Immature natural killer cell (primary cell): Measurements from ENCODE around the gene FAM184B. TPM values are rescaled to one million over a fixed set of nuclear protein-coding genes. Genes with fewer than 3 reads are reported as not detected.
A peak's percentile ranks its signal among the peaks of the same experiment; 100 is the strongest.

ENCODE experiments used
- DNase-seq, 3 donors: peaks; one replicate each; pipeline ENCODE4 v3.0.0; 2022; ENCODE audit warnings: mixed read lengths in 1 of 3
- H3K27ac Mint-ChIP-seq, 6 donors: one replicate each; pipeline ENCODE4 v1.8.0; 2020; ENCODE audit warnings: mixed read lengths in 6 of 6, mild to moderate bottlenecking in 5 of 6, inconsistent platforms in 4 of 6, moderate library complexity in 3 of 6
- H3K27me3 Mint-ChIP-seq, 3 donors: one replicate each; pipeline ENCODE4 v1.8.0; 2020 to 2021; ENCODE audit warnings: low read depth in 3 of 3, mild to moderate bottlenecking in 3 of 3, mixed read lengths in 3 of 3, moderate library complexity in 3 of 3, inconsistent platforms in 1 of 3
- H3K36me3 Mint-ChIP-seq, 3 donors: one replicate each; pipeline ENCODE4 v1.8.0; 2020; ENCODE audit warnings: mixed read lengths in 3 of 3, inconsistent platforms in 2 of 3, mild to moderate bottlenecking in 2 of 3
- H3K4me1 Mint-ChIP-seq, 2 donors: one replicate each; pipeline ENCODE4 v1.8.0; 2020; ENCODE audit warnings: inconsistent platforms in 2 of 2, mild to moderate bottlenecking in 2 of 2, mixed read lengths in 2 of 2, moderate library complexity in 1 of 2
- H3K4me3 Mint-ChIP-seq, 5 donors: one replicate each; pipeline ENCODE4 v1.8.0; 2020; ENCODE audit warnings: mild to moderate bottlenecking in 5 of 5, mixed read lengths in 5 of 5, inconsistent platforms in 3 of 5, moderate library complexity in 3 of 5
- H3K9me3 Mint-ChIP-seq, 6 donors: one replicate each; pipeline ENCODE4 v1.8.0; 2020; ENCODE audit warnings: mild to moderate bottlenecking in 6 of 6, mixed read lengths in 6 of 6, inconsistent platforms in 4 of 6, moderate library complexity in 3 of 6
- polyA plus RNA-seq, 3 donors: library from polyadenylated mRNA; unstranded; fragments of 300-500 nt; fragmentation: Illumina TruSeq; gene quantifications; one replicate each; pipeline ENCODE4 v1.2.3, GENCODE V29; 2021

FAM184B gene
- polyA plus RNA-seq, 3 donors from 2014 or later, result not detected

DNA sequence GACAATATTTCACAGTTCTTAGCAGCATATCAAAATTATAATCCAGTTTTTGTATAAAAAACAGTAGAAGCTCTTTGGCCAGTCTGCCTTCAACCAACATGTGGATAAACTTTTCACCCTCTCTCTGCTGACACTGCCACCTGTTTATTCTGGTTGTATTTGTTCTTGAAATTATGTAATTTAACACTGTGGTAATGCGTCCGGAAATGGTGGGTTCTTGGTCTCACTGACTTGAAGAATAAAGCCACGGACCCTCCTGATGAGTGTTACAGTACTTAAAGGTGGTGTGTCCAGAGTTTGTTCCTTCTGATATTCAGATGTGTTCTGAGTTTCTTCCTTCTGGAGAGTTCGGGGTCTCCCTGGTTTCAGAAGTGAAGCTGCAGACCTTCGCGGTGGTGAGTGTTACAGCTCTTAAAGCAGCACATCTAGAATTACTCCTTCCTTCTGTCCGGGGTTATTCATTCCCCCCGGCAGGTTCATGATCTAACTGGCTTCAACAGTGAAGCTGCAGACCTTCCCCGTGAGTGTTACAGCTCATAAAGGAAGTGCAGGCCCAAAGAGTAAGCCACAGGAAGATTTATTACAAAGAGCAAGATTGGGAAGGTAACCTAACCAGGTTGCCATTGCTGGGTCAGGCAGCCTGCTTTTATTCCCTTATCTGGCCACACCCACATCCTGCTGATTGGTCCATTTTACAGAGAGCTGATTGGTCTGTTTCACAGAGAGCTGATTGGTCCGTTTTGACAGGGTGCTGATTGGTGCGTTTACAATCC is 15.7 kb downstream of the FAM184B start:
- Mint-ChIP-seq H3K36me3 (no peaks in the 10 kb centered on the region), H3K4me1 (peaks cover 14 to 15% of the 10 kb centered on the region in 2 donors), H3K27me3 (peaks cover 3 to 8% (median 6%) of the 10 kb centered on the region in 3 donors), H3K27ac (peak overlapping the region; percentile 30 to 89 (median 66)), H3K9me3 (peaks cover 0 to 5% (median 2%) of the 10 kb centered on the region in 6 donors), H3K4me3 (peak overlapping the region; percentile 55 to 81 (median 65))
- DNase-seq, result peak; percentile 35 to 43 (median 41)

DNA sequence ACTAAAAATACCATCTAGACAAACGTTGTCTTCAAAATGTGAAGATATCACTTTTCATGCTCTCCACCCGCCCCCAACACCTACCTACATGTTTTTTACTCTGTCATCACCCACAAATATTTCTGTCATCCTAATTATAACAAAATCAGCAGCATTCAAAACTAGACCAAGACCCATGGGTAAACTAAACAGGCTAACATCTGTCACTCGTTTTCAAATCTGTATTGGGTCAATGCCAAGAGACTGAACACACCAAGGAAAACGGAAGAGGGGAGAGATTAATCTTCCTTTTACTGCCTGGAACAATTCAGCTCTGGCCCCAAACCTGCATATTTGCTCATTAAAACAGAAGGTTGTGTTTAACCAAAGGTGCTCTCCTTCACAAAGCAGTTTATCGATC is 17.5 kb downstream of the FAM184B start:
- Mint-ChIP-seq H3K27ac (no peak overlapping the region), H3K4me1 (peaks cover 14 to 15% of the 10 kb centered on the region in 2 donors)
- no peak for DNase-seq

DNA sequence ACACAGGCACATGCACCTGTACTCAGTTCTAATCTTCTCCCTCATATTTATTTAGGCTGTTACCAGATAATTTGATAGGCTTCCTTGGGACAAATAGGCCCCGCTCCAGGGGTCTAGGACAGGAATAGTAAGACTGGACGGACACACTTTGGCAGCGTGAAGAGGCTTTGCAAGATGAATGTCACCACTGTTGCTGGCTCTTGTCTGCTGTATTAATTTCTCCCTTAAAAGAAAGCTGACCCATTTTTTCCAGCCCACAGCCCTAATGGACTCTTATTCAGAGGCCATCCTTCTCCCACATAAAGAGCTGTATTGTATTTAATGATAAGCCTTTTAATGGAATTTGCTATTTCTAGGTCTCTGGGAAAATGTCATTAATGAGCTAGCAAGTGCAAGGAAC is 18.0 kb downstream of the FAM184B start:
- no peak overlapping the region for H3K4me3 Mint-ChIP-seq
- H3K27ac Mint-ChIP-seq, result no peak overlapping the region
- peaks cover 3 to 7% (median 5%) of the 10 kb centered on the region in 3 donors for H3K27me3 Mint-ChIP-seq
- H3K9me3 Mint-ChIP-seq, result peaks cover 0 to 5% (median 2%) of the 10 kb centered on the region in 6 donors
- H3K4me1 Mint-ChIP-seq, result peaks cover 14 to 15% of the 10 kb centered on the region in 2 donors
- no peak for DNase-seq
- no peaks in the 10 kb centered on the region for H3K36me3 Mint-ChIP-seq

More for the DNA sequence above, 17.5 kb downstream of the FAM184B start:
- no peaks in the 10 kb centered on the region for H3K36me3 Mint-ChIP-seq
- H3K4me3 Mint-ChIP-seq, result no peak overlapping the region
- H3K27me3 Mint-ChIP-seq, result peaks cover 3 to 7% (median 5%) of the 10 kb centered on the region in 3 donors
- peaks cover 0 to 5% (median 2%) of the 10 kb centered on the region in 6 donors for H3K9me3 Mint-ChIP-seq

DNA sequence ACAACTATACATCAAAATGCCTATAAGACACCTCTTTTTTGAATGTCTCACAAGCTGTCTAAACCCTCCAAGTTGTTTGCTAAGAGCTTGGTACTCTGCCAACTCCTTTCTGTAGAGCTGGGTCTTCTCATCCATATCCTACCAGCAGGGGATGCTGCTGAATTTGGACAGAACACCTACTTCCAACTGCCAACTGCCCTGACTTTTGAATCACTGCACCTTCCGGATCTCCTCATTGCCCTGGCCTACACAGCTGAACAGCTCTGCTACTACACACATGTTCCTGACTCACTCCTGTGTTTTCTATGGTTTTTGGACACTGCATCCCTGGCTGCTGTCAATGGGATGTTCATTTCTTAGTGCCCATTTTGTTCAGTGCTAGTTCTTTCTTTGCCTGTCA is 18.7 kb downstream of the FAM184B start:
- H3K4me1 Mint-ChIP-seq, result peaks cover 14 to 15% of the 10 kb centered on the region in 2 donors
- peaks cover 0 to 5% (median 2%) of the 10 kb centered on the region in 6 donors for H3K9me3 Mint-ChIP-seq
- H3K27ac Mint-ChIP-seq, result no peak overlapping the region
- DNase-seq, result no peak
- no peaks in the 10 kb centered on the region for H3K36me3 Mint-ChIP-seq
- H3K4me3 Mint-ChIP-seq, result no peak overlapping the region
- H3K27me3 Mint-ChIP-seq, result peaks cover 3 to 7% (median 5%) of the 10 kb centered on the region in 3 donors

DNA sequence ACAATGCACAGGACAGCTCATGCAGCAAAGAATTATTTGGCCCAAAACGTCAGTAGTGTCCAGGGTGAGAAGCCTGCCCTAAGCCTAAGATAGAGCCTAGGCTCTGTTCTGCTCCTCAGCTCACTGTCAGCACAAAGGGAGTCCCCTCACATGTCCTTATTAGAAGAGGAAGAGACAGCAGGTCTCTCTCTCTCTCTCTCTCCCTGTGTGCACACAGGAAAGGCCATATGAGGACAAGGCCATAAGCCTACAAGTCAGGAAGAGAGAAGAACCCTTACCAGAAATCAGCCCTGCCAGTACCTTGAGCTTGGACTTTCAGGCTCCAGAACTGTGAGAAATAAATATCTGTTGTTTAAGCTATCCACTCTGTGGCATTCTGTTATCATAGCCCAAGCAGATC is 20.4 kb downstream of the FAM184B start:
- Mint-ChIP-seq H3K9me3 (peaks cover 0 to 4% (median under 1%) of the 10 kb centered on the region in 6 donors), H3K27me3 (peaks cover 3 to 5% (median 4%) of the 10 kb centered on the region in 3 donors), H3K27ac (no peak overlapping the region), H3K4me1 (peaks cover 12 to 13% of the 10 kb centered on the region in 2 donors), H3K4me3 (no peak overlapping the region), H3K36me3 (no peaks in the 10 kb centered on the region)
- DNase-seq, result no peak

DNA sequence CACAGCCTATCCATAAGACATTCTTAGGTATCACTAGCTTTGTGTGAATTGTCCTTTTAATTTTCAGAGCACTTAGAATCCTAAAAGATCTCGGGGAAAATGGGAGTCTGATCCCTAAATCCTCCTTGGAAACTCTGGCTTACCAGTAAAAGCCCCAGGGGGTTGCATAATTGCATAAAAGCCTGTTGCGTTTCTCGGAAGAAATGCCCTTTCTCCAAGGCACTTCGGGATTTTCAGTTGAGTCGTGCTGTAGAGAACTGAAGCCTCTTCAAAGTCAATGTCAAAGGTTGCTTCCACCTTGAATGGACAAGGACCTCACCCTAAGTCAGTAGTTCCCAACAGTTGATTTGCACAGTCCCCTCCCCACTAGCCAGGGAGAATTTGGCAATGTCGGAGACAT is 20.8 kb downstream of the FAM184B start:
- no peak overlapping the region for H3K27ac Mint-ChIP-seq
- no peaks in the 10 kb centered on the region for H3K36me3 Mint-ChIP-seq
- peaks cover 4 to 5% (median 5%) of the 10 kb centered on the region in 3 donors for H3K27me3 Mint-ChIP-seq
- DNase-seq, result no peak
- peaks cover 8 to 9% of the 10 kb centered on the region in 2 donors for H3K4me1 Mint-ChIP-seq
- peaks cover 0 to under 1% (median 0%) of the 10 kb centered on the region in 6 donors for H3K9me3 Mint-ChIP-seq
- no peak overlapping the region for H3K4me3 Mint-ChIP-seq

DNA sequence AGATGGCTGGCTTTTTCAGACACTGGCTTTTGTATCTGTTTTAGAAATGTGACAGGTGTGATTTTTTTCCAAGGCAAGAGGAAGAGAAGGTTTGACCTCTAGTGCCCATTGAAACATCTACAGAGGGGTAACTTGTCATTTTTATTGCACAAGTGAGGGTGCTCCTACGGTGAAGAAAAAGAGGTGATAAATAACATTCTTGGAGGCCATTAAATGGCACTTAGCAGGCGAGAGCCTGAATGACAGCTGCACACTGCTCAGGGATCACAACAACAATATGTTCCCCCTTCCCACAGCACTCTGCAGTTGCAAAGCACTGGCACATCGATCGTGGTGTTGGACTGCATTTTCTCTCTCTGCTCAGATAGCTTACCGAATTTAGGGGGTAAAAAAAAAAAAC is 22.9 kb downstream of the FAM184B start:
- H3K27ac Mint-ChIP-seq, result no peak overlapping the region
- no peak for DNase-seq
- H3K27me3 Mint-ChIP-seq, result peaks cover 2 to 6% (median 3%) of the 10 kb centered on the region in 3 donors
- H3K4me1 Mint-ChIP-seq, result no peaks in the 10 kb centered on the region
- no peaks in the 10 kb centered on the region for H3K9me3 Mint-ChIP-seq
- no peaks in the 10 kb centered on the region for H3K36me3 Mint-ChIP-seq
- H3K4me3 Mint-ChIP-seq, result no peak overlapping the region

DNA sequence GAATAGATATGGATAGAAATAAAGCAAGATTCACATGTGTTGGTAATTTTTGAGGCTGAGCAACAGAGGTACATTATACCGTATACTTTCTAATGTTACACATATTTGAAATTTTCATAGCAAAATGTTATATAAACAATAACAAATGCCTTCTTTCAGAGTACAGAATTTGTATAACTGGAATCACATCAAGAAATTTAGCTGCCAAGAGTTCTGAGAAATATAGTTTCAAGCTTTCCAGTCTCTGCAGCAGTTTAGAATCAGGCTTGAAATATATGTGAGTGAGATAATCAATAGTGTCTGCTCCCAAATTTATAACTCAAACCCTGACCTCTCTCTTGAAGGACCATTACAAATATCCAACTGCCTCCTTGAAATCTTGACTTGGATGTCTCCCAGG is 23.8 kb downstream of the FAM184B start:
- no peak overlapping the region for H3K4me3 Mint-ChIP-seq
- no peak overlapping the region for H3K27ac Mint-ChIP-seq
- no peaks in the 10 kb centered on the region for H3K9me3 Mint-ChIP-seq
- no peaks in the 10 kb centered on the region for H3K4me1 Mint-ChIP-seq
- no peak for DNase-seq
- H3K27me3 Mint-ChIP-seq, result peaks cover 2 to 7% (median 3%) of the 10 kb centered on the region in 3 donors
- no peaks in the 10 kb centered on the region for H3K36me3 Mint-ChIP-seq

DNA sequence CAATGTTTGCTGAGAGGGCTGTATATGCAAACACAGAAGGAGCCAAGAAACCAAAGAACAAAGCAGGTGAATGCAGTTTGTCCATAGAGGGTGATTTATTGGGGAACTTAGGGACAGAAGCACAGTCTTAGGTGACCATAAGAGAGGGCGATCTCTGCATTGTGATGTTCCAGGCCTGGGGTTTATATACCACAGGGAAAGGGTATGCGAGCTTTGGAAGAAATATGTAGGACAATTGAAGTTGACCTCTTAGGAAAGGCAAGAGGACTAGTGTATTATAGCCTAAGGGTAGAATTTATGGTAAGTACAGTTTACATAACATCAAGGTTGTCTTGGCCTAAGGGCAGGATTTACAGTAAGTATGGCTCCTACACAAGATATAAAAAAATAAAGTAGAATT is 27.8 kb downstream of the FAM184B start:
- no peaks in the 10 kb centered on the region for H3K9me3 Mint-ChIP-seq
- H3K27ac Mint-ChIP-seq, result no peak overlapping the region
- H3K4me3 Mint-ChIP-seq, result no peak overlapping the region
- H3K36me3 Mint-ChIP-seq, result no peaks in the 10 kb centered on the region
- no peak for DNase-seq
- peaks cover 0 to 9% (median 7%) of the 10 kb centered on the region in 3 donors for H3K27me3 Mint-ChIP-seq
- H3K4me1 Mint-ChIP-seq, result no peaks in the 10 kb centered on the region

DNA sequence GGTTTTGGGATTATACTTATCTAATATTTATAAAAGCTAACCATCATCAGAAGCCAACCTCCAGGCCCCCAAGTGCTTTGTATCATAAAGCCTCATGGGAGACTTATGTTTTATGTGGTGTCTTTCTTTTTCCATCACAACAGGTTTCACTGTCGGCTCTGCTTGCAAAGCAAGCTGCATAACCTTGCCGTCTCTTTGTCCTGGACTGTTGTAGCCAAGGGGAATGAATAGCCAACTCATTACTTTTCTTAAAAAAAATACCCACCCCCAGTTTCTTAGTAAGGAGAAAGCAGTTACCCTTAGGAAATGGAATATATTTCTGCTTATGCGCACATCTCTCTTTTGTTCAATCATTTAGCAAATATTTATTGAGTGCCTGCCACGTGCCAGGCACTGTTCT is 40.7 kb downstream of the FAM184B start:
- H3K4me1 Mint-ChIP-seq, result no peaks in the 10 kb centered on the region
- no peak for DNase-seq
- H3K4me3 Mint-ChIP-seq, result no peak overlapping the region
- H3K36me3 Mint-ChIP-seq, result no peaks in the 10 kb centered on the region
- H3K27ac Mint-ChIP-seq, result no peak overlapping the region
- peaks cover 0 to 2% (median 0%) of the 10 kb centered on the region in 6 donors for H3K9me3 Mint-ChIP-seq
- H3K27me3 Mint-ChIP-seq, result peaks cover 0 to 7% (median 2%) of the 10 kb centered on the region in 3 donors

DNA sequence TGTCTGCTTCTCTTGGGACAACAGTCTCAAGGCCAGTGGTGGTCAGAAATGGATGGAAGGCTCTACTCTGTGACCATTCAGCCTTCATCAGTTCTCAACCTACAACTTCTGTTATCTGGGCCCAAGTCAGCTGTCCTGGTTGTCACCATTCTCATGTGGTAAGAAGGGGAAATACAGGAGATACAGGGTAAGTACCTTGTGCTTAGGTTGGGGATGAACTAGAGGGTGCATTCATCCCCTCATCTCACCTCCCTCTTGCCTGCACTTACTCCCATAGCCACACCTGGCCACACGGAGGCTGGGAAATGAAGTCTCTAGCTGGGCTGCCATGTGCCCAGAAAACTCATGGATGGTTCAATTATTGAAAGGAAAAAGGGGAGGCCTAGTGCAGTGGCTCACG is 44.9 kb downstream of the FAM184B start:
- no peak overlapping the region for H3K27ac Mint-ChIP-seq
- H3K27me3 Mint-ChIP-seq, result peaks cover 0 to 5% (median 0%) of the 10 kb centered on the region in 3 donors
- H3K36me3 Mint-ChIP-seq, result no peaks in the 10 kb centered on the region
- H3K4me1 Mint-ChIP-seq, result no peaks in the 10 kb centered on the region
- peaks cover 0 to 6% (median 0%) of the 10 kb centered on the region in 6 donors for H3K9me3 Mint-ChIP-seq
- DNase-seq, result no peak
- no peak overlapping the region for H3K4me3 Mint-ChIP-seq

DNA sequence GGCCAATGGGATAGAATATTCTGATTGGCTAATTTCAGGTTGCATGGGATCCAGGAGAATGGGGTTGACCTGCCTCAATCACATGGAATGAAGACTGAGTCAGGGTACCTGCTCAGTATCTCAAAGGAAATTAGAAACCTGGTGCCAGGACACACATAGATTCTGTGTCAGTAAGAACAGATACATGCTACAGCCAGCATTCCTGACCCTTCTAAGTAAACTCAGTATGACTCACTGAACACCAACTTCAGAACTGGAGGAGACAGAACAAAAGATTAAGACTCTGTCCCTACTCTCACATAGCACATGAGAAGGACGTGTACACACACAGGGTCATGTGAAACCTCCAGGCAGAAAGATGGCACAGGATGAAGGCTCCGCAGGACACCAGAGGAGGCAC is 54.5 kb downstream of the FAM184B start:
- Mint-ChIP-seq H3K4me1 (no peaks in the 10 kb centered on the region), H3K9me3 (peaks cover 0 to 6% (median 2%) of the 10 kb centered on the region in 6 donors), H3K36me3 (no peaks in the 10 kb centered on the region), H3K27ac (no peak overlapping the region), H3K4me3 (no peak overlapping the region), H3K27me3 (peaks cover 0 to 8% (median 4%) of the 10 kb centered on the region in 3 donors)
- DNase-seq, result no peak

DNA sequence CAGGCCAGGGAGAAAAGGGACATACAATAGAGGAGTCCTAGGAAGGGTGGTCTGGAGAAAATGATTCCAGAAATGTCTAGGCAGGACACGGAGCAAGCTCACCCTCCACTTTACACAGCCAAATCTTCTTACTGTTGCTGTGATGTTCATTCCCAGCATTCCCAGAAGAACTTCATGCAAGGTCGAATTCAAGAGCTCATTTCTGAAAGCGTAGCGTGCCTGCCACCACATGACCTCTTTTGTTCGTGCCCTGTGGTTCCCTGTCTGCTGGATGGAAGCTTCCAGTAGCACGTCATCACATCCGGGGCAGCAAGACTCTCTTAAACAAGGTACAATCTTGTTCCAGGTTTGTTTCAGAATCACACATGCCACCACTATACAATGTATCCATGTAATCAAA is 57.8 kb downstream of the FAM184B start:
- Mint-ChIP-seq H3K9me3 (peaks cover 0 to 3% (median under 1%) of the 10 kb centered on the region in 6 donors), H3K27me3 (peaks cover 0 to 7% (median 7%) of the 10 kb centered on the region in 3 donors), H3K4me3 (no peak overlapping the region), H3K4me1 (no peaks in the 10 kb centered on the region), H3K36me3 (no peaks in the 10 kb centered on the region), H3K27ac (no peak overlapping the region)
- DNase-seq, result no peak

DNA sequence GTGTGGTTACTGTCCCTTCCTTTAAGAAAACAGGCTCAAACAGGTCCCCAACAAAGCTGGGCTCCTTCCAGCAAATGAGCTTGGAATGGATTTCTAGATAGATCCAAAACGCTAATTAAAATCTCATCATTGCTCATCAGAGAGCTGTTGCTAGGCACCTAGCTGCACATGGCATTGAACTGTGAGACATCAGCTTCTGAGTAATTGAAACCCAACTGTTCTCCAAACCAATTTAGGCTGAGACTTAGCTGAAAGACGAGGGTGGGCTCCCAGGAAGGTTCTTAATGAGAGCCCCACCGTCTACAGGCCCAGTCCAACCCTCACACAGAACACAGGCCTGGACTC is 59.1 kb downstream of the FAM184B start:
- peaks cover 0 to 1% (median 0%) of the 10 kb centered on the region in 6 donors for H3K9me3 Mint-ChIP-seq
- no peak overlapping the region for H3K27ac Mint-ChIP-seq
- H3K27me3 Mint-ChIP-seq, result peaks cover 2 to 7% (median 7%) of the 10 kb centered on the region in 3 donors
- no peaks in the 10 kb centered on the region for H3K36me3 Mint-ChIP-seq
- H3K4me3 Mint-ChIP-seq, result no peak overlapping the region
- H3K4me1 Mint-ChIP-seq, result no peaks in the 10 kb centered on the region
- DNase-seq, result no peak
